ENCODE measurements around the gene VPS50.
"Not testable (repeated sequence)": the region's sequence is repeated elsewhere in the genome, so short reads cannot be mapped to it uniquely, and the experiment has no call there.

The VPS50 gene

GRCh38 chr7:93350338-93350737 lies 118.2 kb downstream of the VPS50 start:
- no peak for DNase-seq

- no peak for DNase-seq
These were observed 120.7 kb downstream of the VPS50 start for GRCh38 chr7:93352881-93353280.

DNA sequence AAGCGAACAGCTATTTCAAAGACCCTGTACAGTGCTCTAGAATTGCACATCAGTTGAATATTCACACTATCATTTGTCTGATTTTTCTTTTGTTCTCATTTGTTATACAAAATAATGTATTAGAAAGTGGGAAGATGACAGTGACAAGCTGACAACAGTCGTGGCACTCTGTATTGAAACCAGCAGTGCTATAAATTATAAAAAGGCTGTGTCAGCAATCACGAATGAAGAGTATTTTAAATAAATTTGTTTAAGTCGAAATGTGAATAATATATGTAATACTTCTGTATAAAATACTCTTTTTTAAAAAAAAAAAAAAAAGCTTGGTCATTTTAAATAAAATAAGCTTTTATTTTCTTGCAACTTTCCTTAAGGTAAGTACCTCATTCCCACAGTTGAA lies 122.6 kb downstream of the VPS50 start:
- no peak for DNase-seq

GRCh38 chr7:93359520-93360198 lies 127.5 kb downstream of the VPS50 start:
- no peak for DNase-seq

- no peak for DNase-seq
These were observed 129.7 kb downstream of the VPS50 start for GRCh38 chr7:93361853-93362252.

DNA sequence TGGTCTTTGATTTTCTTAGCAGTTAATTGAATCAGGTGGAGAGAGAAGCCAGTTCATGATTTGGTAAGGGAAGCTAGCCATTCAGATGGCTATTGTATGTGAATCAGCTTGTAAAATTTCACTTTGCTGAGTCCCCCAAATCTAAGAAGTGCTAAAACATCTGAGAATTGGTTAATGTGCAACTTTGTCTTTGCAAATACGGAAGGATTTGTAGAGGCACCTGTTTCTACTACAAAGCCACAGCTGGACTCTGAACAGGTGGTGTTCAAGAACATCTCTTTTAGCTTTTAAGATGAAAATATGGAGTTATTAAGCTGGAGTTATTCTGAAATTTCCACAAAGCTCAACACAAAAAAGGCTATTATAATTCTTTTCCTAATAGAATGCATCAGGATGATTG lies 132.6 kb downstream of the VPS50 start:
- no peak for DNase-seq

- DNase-seq, result no peak
These were observed 133.2 kb downstream of the VPS50 start for GRCh38 chr7:93365341-93365740.

DNA sequence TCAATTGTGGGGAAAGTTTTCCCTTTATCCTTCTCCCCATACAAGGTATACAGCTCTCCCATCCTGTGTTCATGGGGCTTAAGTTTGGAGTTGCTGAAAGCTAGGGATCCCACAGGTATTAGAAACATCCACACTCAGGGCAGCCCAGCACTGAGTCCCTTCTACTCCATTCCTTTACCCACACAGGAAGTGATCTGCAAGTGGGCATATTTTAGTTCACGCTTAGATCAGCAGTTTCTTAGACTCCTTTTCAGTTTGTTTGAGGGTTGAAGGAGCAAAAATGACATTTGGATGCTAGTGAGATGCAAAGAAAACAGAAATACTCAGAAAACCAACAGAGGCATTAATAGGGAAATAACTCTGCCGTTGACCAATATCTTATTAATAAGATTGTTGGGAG lies 134.7 kb downstream of the VPS50 start:
- DNase-seq, result no peak

GRCh38 chr7:93367254-93367653 lies 135.1 kb downstream of the VPS50 start:
- DNase-seq, result no peak

DNA sequence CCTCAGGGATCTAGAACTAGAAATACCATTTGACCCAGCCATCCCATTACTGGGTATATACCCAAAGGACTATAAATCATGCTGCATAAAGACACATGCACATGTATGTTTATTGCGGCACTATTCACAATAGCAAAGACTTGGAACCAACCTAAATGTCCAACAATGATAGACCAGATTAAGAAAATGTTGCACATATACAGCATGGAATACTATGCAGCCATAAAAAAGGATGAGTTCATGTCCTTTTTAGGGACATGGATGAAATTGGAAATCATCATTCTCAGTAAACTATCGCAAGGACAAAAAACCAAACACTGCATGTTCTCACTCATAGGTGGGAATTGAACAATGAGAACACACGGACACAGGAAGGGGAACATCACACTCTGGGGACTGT lies 138.8 kb downstream of the VPS50 start:
- DNase-seq, result not testable (repeated sequence)

DNA sequence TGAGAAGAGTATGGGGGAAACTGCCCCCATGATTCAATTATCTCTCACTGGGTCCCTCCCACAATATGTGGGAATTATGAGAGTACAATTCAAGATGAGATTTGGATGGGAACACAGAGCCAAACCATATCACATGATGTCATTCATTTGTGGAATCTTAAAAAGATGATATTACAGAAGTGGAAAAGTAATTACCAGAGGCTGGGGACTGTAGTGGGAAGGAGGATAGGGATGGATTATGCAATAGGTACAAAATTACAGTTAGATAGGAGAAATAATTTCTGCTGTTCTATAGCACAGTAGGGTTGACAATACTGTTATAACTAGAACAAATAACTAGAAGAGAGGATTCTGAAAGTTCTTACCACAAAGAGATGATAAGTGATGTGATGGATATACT lies 141.4 kb downstream of the VPS50 start:
- no peak for DNase-seq

GRCh38 chr7:93374345-93374940 lies 142.3 kb downstream of the VPS50 start:
- DNase-seq, result no peak

DNA sequence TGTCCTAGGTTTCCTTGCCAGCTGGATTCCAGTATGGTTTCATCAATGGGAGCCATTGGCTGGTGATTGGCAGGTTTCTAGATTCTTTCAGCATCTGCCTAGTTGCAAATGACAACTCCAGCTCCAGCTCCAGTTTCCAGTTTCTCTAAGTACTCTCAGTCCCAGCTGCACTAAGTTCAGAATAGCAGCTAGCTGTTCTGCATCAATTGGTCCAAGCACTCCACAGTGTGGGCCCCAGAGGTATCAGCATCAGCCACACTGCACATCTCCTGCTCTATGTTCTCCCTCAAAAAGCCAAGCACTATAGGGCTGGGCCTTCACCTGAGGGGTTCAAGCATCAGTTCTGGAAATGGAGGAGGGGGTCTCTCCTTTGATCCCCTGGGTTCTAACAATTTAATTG lies 143.4 kb downstream of the VPS50 start:
- no peak for DNase-seq

GRCh38 chr7:93378131-93378760 lies 146.1 kb downstream of the VPS50 start:
- DNase-seq, result no peak

DNA sequence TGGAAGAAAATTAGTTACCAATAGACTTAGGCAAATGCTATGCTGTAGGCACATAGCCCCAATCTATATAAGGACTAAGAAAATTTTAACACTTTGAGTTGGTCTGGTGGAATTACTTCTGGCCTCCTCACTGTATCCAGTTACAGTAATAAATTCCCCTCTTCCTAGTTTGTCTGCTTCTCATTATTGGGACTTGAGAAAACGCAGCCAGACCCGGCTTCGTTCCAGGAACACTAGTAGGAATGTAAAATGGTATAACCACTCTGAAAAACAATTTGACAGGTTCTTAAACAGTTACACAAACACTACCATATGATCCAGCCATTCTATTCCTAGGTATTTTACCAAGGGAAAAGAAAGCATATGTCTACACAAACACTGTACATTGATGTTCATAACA lies 150.2 kb downstream of the VPS50 start:
- DNase-seq, result no peak

DNA sequence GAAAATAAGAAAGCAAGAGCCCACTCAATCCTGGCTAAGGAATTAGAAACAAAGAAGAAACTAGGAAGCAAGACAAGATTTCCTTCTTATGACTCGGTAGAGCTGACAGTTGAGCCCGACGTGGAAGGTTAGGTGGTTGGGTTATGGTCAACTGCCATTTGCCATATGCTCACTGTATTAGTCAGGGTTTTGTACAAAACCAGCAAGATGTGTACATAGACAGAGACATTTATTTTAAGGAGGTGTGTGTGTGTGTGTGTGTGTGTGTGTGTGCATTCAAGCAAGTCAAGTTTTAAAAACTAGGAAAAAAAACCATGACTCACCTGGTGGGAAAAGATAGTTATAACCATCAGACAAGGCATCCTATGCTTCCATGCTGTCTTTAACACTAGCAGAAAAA lies 158.5 kb downstream of the VPS50 start:
- DNase-seq, result no peak

DNA sequence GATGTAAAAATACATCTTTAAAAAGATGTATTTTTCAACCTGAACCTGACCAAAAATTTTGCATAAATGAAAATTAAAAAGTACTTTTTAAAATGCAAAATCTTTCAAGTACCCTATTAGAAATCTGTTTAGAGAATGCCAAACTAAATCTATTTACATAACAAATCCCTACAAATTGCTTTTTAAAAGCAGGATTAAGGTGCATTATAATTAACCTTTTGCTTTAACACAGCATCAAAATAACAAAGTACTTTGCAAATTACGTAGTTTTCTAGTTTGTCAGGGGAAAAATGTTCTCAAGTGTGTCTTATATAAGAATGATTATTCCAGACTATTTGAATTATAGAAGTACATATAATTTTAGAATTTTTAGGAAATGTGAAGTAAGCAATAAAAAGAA lies 160.8 kb downstream of the VPS50 start:
- no peak for DNase-seq

- DNase-seq, result no peak
These were observed 167.5 kb downstream of the VPS50 start for GRCh38 chr7:93399642-93400041.

GRCh38 chr7:93402944-93403343 lies 170.8 kb downstream of the VPS50 start:
- DNase-seq, result no peak

- DNase-seq, result no peak
These were observed 175.1 kb downstream of the VPS50 start for GRCh38 chr7:93407239-93407638.

GRCh38 chr7:93409324-93409723 lies 177.2 kb downstream of the VPS50 start:
- DNase-seq, result no peak
